GM21825 (cell line): Measurements from ENCODE around the gene ANAPC1.
"Not testable (repeated sequence)": the region's sequence is repeated elsewhere in the genome, so short reads cannot be mapped to it uniquely, and the experiment has no call there.

Source experiments
- ATAC-seq: cut with Tn5 transposase; IDR thresholded peaks from one replicate; pipeline ENCODE4 v1.9.1; 2021; ENCODE audit warnings: mild to moderate bottlenecking, moderate library complexity; ENCODE audit not compliant: unreplicated experiment

Gene ANAPC1

DNA sequence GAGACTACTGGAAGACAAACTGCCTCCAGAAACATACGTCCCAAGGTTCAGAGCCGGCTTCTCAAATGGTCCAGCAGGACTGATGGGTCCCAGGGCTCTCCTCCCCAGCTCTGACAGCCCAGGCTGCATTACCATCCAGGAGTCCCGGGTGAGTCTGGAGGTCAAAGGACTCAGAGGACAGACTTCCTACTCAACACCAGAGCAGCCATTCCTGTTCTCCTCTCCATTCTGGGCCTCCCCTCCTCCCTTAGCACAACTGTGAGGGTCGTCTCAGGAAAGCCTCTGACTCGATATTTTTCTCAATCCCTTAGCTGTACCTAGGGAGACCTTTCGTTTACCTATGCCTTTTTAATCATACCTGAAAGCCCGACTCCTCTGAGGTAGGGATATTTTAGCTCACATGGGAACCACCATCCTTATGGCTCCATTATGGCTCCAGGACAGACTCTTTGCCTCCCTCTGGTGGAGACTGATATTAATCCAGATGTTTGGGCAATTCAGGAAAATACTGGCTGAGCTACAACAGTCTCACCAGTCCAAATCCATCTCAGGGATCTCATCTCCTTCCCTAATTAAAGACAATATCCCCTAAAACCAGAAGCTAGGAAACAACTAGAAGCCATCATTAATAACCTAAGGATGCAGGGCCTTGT lies 70.9 kb downstream of the ANAPC1 start:
- ATAC-seq, result not testable (repeated sequence)

DNA sequence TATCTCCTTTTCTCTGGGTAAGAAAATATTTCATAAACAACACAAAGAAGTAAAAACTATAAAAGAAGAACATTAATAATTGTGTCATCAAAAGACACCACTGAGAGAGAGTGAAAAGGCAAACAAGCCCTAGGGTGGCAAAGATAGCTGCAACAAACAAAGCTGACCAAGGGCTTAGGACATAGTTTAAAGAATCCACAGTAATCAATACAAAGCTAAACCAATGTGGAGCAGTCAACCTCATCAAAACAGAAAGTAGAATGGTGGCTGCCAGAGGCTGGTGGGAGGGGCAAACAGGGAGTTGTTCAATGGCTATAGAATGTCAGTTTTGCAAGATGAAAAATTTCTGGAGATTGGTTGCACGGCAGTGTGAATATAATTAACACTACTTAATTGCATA lies 93.4 kb downstream of the ANAPC1 start:
- not testable (repeated sequence) for ATAC-seq

DNA sequence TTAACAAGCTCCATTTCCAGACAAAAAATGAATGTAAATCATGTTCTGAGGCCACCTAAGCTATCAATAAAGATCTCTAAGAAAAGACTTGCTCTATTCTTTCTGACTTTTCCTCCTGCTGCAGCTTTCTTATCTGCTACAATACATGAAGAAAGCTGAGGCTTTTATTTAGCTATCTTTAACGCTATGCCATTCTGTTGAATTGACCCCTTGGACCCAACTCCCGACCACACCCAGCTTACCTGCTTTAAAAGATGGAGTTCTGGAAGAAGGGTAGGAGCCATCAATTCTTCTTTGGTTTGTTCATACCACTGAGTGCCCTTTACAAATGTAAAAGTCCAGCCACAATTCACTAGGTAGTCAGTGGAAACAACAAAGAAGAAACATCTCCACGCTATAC lies 99.9 kb downstream of the ANAPC1 start:
- not testable (repeated sequence) for ATAC-seq

DNA sequence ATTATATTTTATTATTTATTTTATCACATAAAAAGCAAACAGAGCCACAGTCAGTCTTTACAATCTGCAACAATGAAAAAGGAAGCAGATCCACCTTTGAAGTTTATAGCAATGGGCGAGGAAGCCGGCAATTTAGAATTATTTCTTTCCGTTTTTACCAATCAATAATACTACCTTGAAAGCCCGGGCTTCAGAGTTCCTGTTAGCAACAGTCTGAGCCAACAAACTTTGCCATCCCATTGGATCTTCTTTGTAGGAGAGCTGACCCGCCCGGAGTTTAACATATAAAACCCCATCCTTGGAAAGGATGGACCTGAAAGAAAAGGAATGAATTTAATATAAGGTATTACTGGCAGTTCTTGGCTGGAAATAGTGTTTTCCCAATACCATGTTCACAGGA lies 101.8 kb downstream of the ANAPC1 start:
- not testable (repeated sequence) for ATAC-seq

DNA sequence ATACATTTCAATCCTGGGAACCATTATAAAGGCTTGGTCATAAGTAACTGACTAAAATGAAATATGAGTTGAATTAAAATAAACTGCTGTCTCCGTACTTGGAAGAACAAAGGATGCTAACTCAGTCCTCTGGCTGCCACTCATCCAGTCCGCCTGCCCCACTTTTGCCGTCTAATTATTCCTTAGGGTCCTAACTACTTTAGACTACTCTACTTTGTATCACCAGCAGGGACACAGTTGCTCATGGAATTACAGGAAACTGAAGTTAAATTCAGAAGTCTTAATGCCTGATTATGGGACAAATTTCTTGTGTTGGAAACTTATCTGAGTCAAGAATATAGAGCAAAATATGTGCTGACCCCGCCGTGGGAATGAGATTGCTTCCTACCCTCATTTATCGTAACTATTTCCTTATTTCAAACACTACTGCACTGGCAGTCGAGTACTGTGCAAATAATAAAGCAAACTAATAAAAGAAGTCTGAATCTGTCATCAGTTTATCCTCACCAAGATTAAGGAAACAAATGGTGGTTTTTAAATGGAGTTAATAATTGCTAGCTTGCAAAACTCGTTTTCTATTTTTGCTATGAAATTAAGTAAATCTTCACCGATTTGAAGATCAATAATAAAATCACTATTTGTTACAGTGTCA lies 102.4 kb downstream of the ANAPC1 start:
- ATAC-seq, result not testable (repeated sequence)

DNA sequence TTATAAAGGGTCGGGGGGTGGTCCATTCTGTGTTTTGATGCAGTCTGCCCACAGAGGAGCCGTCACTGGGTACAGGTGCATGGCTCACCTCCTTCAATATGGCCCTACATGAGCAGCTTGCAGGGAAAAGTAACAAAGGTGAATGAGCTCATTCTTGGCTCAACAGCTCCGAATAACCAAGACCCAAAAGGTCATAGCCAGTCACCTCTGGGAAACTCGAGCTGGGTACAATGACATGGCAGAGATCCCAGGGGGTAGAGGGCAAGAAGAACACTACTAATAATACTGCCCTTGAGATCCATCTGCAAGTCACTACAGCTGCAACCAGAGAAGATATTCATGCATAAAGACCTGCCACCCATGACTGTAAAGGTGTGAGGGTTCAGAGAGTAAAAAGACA lies 106.8 kb downstream of the ANAPC1 start:
- ATAC-seq, result not testable (repeated sequence)

DNA sequence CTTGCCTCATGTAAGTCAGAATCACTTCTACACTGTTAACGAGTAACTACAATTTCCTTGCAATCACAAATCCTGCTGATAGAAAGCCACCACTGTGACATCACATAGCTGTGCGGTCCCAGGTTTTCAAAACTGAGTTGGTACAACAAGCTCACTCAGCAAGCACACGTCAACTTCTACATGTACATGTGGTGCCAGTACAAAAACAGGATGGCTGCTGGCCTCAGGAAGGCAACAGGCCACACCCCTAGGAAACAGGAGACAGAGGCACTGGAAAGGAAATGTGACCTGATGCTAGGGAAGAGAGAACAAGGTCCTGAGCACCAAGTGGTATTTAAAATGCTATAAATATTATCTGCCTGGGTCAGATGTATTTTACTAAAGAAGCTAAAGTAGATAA lies 107.7 kb downstream of the ANAPC1 start:
- not testable (repeated sequence) for ATAC-seq

DNA sequence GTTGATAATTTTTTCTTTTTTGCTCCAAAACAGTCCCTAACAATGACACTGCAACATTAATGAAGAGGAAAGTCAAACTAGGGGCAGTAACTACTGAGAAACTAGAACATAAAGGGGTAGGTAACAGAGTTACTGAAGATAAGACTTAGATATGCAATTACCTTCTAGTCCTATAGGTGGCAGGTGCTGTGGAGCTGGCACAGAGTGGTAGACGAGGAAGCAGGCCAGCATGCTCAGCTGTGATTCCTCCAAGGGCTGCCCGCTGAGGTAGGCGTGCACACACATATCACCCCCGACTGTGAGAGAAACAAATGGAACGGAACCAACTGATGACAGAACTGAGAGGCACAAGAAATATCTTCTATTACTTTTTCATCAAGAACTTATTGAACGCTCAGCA lies 111.8 kb downstream of the ANAPC1 start:
- not testable (repeated sequence) for ATAC-seq

DNA sequence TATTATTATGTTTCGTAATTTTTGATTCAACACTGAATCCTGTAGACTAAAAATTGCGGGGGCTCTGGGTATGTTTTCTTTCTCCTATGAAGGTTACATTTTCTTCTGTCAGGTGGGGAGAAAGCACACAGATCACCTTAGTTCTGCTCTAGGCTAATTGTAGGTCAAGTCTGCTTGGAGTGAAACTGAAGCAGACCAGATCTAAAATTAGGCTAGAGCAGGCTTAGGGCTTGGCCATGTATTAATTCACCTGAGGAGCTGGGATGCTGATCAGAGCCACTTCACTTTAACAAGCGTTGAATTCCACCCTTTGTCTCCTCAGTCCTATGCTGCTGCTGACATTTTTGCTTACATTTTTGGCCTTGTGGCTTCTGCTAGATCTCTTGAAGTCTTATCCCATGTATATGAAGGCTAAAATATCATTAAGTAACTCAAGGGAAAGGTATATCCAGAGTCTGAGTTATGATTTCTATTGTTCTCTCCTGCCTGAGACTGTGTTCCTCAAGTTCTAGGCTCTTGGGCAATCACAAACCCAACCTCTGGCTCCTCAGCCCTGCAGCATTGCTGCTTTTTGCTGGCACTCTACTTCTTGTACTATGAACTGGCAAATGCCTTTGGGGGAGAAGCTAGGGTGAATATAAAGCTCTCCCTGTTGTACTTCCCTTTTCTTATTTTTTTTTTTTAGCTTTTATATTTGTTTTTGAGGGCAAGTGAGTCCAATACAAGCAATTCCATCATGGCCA lies 112.9 kb downstream of the ANAPC1 start:
- not testable (repeated sequence) for ATAC-seq

DNA sequence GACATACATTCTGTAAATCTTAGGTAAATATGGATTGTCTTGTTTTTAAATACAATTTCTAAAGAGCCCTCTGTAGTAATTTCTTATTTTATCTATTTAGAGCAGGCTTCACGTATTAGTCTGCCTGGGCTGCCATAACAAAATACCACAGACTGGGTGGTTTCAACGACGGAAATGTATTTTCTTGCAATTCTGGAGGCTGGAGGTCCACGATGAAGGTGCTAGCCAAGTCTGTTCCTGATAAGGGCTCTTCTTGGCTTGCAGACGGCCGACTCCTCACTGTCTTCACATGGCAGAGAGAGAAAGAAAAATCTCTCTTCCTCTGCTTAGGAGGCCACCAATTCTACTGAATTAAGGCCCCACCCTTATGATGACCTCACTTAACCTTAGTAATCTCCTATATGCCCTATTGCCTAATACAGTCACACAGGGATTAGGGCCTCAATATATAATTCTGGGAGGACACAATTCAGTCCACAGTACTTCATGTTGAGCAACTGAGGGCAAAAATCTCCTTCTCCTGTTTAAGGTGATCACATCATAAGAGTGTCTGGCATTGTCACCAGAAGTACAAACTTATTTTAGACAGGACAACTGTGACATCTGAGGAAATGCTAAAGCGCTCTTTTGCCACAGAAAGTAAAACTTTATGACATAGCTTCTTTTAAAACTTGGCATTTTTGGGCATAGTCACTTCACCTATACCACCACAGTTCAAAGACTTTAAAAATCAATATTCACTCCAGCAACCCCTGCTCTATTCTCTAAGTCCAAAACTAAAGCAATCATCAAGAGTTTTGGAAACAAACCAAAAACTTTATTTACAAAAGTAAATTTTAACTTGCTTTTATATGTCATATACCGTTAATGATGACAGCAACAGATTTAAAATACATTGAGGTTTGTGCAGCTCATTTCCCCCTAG lies 115.5 kb downstream of the ANAPC1 start:
- ATAC-seq, result not testable (repeated sequence)

DNA sequence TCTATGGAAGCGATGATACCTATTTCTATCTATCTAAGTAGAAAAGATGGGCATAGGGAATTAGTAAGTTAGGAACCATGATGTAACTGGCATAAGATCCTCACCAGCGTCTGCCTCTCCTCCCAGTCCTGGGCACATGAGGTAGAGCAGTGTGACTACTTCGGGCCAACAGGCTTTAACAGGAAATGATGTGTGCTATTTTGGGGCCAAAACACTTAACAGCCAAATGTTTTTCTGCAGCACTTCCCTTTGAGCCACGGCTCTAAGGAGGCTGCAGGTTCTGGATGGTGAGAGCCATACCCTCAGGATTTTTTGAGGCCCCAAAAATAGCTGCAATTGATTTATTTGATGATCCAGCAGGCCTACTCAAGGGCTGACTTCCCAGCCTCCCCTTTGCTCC lies 116.9 kb downstream of the ANAPC1 start:
- not testable (repeated sequence) for ATAC-seq

DNA sequence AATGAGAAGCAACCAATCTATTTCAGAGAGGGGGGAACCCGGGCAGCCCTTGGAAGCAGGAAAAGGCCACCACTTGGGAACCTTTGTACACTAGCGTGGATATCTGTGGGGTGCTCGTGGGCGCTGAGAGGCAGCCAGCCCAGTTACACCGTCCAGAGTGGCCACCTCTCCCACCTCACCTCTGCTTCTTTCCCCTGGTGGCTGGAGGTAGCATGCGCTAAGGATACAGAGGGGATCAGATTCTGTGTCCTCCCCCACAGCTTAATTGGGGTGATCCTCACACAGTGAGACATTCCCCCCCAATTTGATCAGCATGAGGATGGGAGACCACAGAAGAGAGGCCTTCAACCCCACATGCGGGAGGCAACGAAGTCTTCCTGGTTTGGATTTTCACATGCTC lies 117.7 kb downstream of the ANAPC1 start:
- not testable (repeated sequence) for ATAC-seq

DNA sequence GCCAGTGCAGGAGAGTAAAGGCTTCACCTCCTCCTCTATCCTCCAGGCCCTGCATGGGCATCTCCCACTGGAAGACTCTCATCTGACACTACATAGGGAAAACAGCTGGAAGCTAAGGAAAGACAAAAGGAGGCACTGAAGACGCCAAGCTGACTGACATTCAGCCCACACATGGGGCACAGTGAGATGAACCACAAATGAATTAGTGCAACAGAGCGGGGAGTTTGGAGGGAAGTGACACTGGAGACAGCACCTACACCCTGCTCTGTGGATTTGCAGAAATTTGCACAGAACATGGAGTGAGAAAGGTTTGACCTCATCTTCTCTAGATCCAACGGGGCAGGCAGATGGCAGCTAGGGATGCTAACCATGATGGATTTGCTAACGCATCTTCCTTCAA lies 119.8 kb downstream of the ANAPC1 start:
- ATAC-seq, result not testable (repeated sequence)

DNA sequence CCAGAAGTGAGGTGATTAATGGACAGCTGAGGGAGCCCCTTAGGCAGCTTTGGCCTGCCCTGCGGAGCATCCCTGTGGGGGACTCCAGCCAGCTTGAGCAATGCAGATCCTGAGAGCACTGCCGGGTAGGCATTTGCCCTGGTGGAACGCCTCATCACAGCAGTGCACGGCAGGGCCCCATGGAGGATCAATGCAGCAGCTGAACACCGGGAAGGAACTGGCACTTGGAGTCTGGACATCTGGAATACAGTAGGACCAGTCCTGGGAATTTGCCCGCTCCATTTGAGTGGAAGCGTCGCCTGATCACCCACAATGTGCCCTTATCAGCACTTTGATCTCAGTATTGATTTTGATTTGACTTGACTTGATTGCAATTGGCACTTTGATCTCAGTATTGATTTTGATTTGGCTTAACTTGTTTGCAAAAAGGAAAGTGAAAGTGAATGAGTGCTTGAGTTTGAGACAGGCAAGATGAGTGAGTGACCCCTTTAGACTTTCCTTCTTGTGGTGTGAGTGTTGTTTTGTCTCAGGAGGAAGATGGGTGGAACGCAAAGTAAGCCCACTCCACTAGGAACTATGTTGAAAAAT lies 123.2 kb downstream of the ANAPC1 start:
- not testable (repeated sequence) for ATAC-seq

DNA sequence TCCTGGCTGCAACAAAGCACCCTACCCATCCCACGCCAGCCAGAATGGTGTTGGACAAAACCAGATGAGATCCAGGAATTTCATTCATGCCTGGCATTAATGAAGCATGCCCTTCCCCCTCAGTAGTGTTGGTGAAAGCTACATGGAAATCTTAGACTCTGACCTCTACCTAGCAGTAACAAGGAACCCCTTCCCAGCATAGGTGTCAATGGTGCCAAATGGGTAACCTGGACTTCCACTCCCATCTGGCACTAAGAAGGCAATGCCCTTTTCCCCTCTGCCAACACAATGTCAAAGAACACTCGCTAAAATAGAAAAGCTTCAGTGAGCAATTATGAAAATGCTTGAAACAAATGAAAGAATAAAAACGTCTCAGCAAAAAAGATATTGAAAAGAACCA lies 131.5 kb downstream of the ANAPC1 start:
- not testable (repeated sequence) for ATAC-seq

DNA sequence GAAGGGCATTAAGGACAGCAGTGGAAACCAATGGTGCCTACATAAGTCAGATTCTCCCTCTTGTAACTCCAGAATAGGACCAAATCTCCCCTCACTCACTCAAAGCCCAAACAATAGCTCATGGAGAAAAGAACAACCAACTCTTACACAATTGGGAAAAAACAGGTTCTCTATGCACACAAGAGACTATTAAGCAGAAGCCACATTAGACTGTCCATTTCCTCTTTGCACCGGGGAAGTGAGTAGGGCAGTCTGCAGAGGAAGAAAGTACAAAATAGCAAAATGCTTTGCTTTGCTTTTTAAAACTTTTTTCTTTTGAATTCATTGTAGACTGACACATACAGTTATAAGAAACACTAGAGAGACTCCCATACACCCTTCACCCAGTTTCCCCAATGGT lies 133.4 kb downstream of the ANAPC1 start:
- ATAC-seq, result not testable (repeated sequence)

DNA sequence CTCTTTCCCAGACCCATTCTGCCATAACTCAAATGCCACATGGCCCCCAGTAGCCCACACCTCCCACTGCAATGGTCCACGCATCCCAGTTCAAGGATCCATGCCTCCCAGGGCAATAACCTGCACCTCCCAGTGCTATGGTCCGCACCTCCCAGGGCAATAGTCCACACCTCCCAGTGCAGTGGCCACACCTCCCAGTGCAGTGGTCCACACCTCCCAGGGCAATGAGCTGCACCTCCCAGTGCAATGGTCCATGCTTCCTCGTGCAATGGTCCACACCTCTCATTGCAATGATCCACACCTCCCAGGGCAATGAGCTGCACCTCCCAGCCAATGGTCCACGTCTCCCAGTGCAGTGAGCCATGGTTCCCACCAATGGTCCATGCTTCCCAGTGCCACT lies 135.6 kb downstream of the ANAPC1 start:
- ATAC-seq, result not testable (repeated sequence)

DNA sequence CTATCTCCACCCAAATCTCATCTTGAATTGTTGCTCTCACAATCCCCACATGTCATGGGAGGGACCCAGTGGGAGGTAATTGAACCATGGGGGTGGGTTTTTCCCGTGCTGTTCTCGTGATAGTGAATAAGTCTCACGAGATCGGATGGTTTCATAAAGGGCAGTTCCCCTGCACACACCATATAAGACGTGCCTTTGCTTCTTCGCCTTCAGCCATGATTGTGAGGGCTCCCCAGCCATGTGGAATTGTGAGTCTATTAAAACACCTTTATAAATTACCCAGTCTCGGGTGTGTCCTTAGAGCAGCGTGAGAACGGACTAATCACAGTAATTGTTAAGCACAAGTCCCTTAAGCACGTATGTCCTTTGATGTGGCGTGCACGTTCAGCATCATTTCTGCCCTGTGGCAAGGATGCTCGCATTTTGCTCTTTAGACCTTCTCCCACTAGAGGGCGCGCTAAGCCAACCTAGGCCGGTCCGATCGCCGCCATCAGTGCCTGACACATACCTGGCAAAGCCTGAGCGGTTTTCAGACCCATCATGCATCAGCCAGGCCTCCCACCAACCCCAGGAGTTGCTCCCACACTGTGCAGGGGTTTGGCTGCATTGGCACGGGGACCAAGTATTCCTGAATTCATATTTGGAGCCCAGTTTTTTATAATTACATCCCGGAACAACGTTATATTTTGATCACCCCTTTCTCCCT lies 136.4 kb downstream of the ANAPC1 start:
- not testable (repeated sequence) for ATAC-seq

DNA sequence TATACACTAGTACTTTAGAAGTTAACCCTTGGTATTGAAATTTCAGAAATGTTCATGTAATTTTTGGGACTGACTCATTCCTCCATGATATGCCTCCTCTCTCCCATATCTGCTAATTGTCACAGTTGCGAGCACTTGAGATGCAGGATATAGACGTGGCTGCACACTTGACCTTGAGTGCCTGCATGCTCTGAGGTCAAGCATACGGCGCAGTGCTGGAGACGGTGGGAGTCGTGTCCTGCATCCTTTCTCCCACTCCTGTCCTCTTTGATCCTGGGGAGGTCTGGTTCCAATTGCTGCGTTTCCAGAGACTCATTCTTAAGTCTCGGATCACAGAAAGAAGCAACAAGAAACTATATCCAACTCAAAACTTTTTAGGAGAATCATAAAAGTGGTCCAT lies 139.2 kb downstream of the ANAPC1 start:
- ATAC-seq, result not testable (repeated sequence)

DNA sequence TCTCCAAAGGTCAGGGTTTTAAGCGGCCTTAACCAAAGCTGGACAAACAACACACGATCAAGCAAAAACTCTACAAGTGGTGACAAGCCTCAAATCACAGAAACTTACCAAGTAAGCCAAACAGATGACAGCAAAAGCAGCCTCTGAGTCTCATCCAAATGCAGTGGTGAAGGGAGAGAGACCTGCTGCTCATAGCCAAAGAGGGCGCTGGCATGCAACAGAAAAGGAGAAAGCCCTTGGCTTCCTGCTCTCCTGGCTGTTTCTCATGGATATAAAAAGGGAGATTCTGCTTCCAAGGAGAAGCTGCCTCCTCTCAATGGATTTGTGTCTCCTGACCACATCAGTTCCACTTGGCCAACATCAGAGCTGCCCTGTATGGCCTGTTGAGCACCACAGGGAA lies 142.5 kb downstream of the ANAPC1 start:
- ATAC-seq, result not testable (repeated sequence)
